GM12801 (cell line): ENCODE measurements around the gene TPD52L3.

ENCODE experiments used
- CTCF ChIP-seq: IDR thresholded peaks from one replicate; pipeline ENCODE4 v1.5.1; 2011; ENCODE audit warnings: control low read depth; ENCODE audit not compliant: insufficient read length; ENCODE audit errors: extremely low read depth

TPD52L3 gene

GRCh38 chr9:6334305-6334704, 6.1 kb downstream of the TPD52L3 start:
- no peak for TF ChIP-seq CTCF

DNA sequence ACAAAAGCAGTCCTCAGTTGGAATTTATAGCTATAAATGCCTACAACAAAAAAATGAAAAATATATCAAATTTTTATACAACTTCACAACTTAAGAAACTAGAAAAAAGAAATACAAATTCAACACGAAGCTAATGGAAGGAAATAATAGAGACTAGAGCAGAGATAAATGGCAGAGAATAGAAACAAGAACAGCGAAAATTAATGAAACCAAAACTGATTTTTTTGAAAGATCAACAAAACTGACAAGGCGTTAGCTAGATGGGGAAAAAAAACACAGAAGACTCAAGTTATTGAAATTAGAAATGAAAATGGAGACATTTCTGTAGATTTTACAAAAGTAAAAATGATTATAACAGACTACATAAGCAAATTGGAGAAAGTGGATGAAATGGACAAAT, 20.6 kb downstream of the TPD52L3 start:
- TF ChIP-seq CTCF, result no peak

DNA sequence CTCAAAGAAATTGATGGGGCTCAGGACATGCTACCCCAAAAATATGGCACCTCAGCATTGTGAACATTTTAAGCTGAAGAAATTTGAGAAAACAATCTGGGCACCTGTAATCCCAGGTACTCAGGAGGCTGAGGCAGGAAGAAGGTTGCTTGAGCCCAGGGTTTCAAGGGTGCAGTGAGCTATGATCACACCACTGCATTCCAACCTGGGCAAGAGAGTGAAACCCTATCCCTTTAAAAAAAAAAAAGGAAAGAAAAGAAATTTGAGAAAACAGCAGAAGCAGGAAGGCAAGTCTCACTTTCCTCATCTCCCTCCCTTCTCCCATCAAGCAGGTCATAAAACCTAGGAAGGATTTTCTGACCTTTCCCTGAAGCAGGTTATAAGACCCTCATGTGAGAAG, 23.6 kb downstream of the TPD52L3 start:
- no peak for TF ChIP-seq CTCF

DNA sequence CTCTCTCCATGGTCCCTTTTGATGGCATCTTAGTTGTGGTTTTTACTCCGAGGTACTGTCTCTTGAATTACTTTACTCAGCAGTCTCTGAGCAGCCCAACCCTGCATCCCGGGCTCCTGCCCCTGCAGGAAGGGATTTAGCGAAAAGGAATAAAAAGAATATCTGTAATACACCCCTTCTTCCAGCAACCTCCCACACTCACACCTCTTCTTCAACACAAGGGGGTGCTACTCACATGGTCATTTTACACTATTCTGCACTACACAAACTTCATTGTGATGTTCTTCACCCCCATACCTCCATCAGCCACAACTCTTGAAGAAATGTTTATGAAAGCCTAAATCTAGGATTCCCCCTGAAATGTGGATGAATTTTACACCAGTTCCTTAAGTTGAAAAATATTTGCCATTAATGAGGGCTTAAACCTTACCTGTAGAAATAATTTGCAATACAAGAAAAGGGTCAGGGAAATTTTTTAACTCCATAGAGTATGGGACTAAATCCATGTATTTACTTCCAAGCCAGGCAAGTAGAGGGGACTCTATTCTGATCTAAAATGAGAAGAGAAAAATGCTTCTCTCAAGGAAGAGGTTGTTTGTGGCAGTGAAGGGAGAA, 26.0 kb downstream of the TPD52L3 start:
- no peak for TF ChIP-seq CTCF

DNA sequence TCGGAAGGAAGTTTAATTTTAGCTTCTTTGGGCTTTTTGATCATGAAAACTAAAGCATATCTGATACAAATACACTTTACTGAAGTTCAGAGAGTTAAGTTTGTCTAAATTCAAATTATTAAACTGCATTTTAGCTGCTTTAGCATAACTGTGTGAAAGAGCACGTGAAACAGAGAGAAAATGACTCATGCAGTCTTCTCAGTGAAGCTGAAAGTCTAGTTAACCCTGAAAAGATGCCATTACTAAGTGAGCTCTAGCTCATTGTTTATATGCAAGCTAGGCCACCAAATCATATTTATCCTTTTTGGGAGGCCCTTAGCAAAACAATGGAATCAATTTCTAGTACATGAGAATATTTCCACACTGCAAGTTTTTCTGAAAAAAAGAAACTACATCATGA, 27.6 kb downstream of the TPD52L3 start:
- TF ChIP-seq CTCF, result no peak

- TF ChIP-seq CTCF, result no peak
Observed at GRCh38 chr9:6356441-6356840, 28.3 kb downstream of the TPD52L3 start.

DNA sequence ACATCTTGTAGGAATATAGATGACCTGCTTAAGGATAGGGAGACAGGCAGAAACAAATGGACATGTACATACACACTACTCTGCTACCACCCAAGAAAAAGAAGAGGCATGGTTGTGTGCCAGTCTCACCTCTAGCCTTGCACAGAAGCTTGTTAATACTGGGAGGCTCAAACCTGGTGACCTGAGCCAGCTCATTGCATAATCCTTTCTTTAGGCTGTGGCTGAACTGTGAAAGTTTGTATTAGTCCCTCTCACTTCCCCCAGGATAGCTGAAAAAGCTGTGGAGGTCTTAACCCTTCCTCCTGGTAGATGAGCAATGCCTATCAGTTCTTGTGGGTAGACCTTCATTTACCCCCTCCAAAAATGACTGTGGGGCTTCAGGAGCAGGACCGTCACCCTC, 28.7 kb downstream of the TPD52L3 start:
- TF ChIP-seq CTCF, result no peak
